Left renal pelvis (tissue), 4 donors: ENCODE data around the gene UCP2. TPM values are rescaled to one million over a fixed set of nuclear protein-coding genes. Genes with fewer than 3 reads are reported as not detected.
A peak's percentile ranks its signal among the peaks of the same experiment; 100 is the strongest.
"Not testable (repeated sequence)": the region's sequence is repeated elsewhere in the genome, so short reads cannot be mapped to it uniquely, and the experiment has no call there.

Experiments
- DNase-seq, 4 donors: peaks; one replicate each; pipeline ENCODE4 v3.0.0-alpha.2; 2013; ENCODE audit warnings: low read depth in 4 of 4, low spot score in 3 of 4
- polyA plus RNA-seq, 4 donors: library from polyadenylated mRNA; unstranded; fragments of 120-200 nt; gene quantifications; one replicate each; pipeline ENCODE4 v1.2.1, GENCODE V29; 2013; ENCODE audit not compliant: insufficient read length in 4 of 4

UCP2 gene
- polyA plus RNA-seq, 4 donors, result 48.0 to 79.8 (median 63.6) TPM

GRCh38 chr11:73996161-73996747, 13.6 kb upstream of the UCP2 start:
- no peak for DNase-seq

GRCh38 chr11:73995731-73996130, 13.1 kb upstream of the UCP2 start:
- DNase-seq, result no peak

- no peak for DNase-seq
Measured at GRCh38 chr11:73995247-73995646, 12.6 kb upstream of the UCP2 start.

DNA sequence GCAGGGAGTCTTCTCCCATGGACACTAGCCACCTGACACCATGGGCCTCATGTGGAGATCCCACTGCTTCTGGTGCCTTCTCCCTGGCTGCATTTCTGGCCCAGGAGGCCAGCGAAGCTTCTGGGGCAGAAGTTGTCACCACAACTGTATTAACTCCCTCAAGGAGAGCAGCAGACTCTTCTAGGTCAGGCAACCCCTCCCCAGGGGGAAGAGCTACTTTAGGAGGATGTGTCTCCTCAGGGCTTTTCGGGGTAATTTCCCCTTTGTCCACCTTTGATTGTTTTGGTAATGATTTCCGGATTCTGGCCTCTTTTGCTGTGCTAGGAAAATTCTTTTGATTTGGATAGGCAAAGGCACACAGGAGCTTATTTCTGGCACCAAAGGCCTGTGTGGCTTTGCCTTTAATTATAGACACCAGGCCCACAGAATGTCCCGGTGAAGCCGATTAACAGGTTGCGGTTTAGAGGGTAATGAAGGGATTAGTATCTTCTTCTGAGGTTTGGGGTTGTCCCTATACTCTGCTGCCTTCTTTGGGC, 8.9 kb upstream of the UCP2 start:
- DNase-seq, result no peak

DNA sequence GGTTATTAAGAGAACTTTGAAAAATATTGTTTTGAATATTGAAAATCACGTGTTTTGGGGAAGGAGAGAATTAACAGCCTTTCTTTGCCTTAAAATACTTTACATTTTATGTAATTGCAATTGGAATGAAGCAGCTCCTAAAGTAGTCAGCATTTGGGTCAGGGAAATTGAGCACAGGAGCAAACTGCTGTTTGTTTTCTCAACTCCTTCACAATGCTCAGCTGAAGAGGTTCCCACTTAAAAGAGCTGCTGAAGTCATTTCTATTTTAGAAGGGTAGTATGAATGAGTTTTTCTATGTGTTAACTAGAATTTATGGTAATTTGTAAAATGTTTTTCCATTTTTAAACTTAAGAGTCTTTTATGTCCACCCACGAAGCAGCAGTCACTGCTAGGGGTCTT, 8.1 kb upstream of the UCP2 start:
- DNase-seq, result no peak

- DNase-seq, result no peak
Measured at GRCh38 chr11:73989156-73989555, 6.5 kb upstream of the UCP2 start.

- DNase-seq, result no peak
Measured at GRCh38 chr11:73988227-73988626, 5.6 kb upstream of the UCP2 start.

- not testable (repeated sequence) for DNase-seq
Measured at GRCh38 chr11:73985661-73986060, 3.0 kb upstream of the UCP2 start.

- DNase-seq, result no peak
Measured at GRCh38 chr11:73983741-73984538, 1.3 kb upstream of the UCP2 start.

- peak; percentile 77 to 80 (median 78) for DNase-seq
Measured at GRCh38 chr11:73982990-73983740, 522 bp upstream of the UCP2 start.

- no peak for DNase-seq
Measured at GRCh38 chr11:73981051-73981805, 1.4 kb downstream of the UCP2 start.

- peak in 2 of 4 donors; percentile 45 to 54 for DNase-seq
Measured at GRCh38 chr11:73980001-73980961, 2.4 kb downstream of the UCP2 start.

DNA sequence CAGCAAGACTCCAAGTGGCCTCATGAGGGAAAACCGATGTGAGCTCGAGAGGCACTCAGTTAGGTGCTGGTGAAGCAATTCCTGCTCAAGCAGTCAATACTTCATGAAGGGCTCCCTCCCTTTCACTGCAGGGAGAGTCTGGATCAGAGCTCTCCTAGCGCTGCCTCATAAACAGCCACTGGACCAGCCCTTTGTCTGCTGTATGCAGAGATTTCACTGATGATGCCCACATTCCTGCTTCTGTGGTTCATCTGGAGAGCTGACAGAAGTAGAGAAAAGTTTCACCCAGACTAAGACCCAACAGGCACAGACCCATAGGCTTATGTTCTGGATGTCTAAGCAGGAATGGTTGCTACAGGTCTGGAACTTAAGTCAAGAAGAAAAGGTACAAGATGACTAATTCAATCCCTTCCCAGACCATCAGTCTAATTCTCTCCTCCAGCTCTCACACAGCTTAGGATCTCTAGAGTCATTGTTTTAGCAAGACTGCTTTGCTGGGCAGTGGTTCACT, 4.0 kb downstream of the UCP2 start:
- DNase-seq, result no peak

DNA sequence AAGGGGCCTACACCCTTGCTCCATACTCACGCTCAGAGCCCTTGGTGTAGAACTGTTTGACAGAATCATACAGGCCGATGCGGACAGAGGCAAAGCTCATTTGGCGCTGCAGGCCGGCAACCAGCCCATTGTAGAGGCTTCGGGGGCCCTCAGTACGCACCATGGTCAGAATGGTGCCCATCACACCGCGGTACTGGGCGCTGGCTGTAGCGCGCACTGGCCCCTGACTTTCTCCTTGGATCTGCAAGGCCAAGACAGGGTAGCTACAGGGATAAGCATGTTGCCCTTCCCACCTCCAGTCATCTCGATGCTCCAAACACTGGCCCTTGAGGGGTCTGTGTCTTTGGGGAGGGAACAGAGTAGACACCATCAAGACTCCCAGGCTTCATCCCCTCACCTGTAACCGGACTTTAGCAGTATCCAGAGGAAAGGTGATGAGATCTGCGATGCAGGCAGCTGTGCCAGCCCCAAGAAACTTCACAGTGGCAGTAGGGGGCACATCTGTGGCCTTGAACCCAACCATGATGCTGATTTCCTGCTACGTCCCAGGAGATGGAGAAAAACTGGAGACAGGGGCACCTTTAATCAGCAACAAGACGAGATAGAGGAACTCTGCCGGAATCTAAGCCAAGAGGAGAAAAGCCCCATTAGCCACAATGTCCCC, 4.7 kb downstream of the UCP2 start:
- no peak for DNase-seq

DNA sequence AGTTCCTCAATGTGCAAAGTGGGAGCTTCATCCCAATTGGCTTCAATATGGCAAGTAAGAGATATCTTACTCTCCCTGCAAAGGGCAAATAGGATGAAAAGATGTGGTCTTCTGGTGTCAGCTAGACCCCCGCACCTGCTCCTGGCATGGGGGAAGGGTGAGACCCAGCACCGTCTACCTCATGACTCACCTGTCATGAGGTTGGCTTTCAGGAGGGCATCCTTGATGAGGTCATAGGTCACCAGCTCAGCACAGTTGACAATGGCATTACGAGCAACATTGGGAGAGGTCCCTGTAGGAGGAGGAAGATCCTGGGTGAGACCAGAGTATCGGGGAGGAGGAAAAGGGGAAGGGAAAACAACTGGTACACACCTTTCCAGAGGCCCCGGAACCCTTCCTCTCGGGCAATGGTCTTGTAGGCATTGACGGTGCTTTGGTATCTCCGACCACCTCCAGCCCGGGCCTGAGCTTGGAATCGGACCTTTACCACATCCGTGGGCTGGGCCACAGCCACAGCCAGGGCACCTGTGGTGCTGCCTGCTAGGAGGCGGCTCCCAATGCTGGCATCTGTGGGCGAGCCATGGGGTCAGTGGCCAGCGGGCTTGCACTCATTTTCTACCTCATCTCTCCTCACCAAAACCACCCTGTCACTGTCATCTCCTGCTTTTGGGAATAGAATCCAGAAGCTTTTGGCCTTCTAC, 6.0 kb downstream of the UCP2 start:
- no peak for DNase-seq

GRCh38 chr11:73975479-73975757, 7.2 kb downstream of the UCP2 start:
- DNase-seq, result no peak

GRCh38 chr11:73974604-73975478, 7.8 kb downstream of the UCP2 start:
- no peak for DNase-seq
